Cardiac muscle cell (in vitro differentiated cells and primary cell): ENCODE data around the gene NSG1. TPM values are rescaled to one million over a fixed set of nuclear protein-coding genes. Genes with fewer than 3 reads are reported as not detected.

Experiments
- DNase-seq, 2 donors: peaks; one replicate each; pipeline versions ENCODE4 v3.0.0 to v3.0.0-alpha.2; 2010 to 2017; ENCODE audit warnings: low read depth in 1 of 2, low spot score in 1 of 2
- H3K27ac ChIP-seq: fragments of 200-600 bp; sonication (generic); 2 replicates; pipeline ENCODE4 v1.5.1; 2016
- H3K27me3 ChIP-seq: fragments of 200-600 bp; sonication (generic); 2 replicates; pipeline ENCODE4 v1.6.0; 2016; ENCODE audit warnings: control low read depth
- H3K36me3 ChIP-seq: fragments of 200-600 bp; sonication (generic); 2 replicates; pipeline ENCODE4 v1.5.1; 2016; ENCODE audit warnings: control low read depth
- H3K4me1 ChIP-seq: fragments of 200-600 bp; sonication (generic); 2 replicates; pipeline ENCODE4 v1.8.1; 2017; ENCODE audit warnings: low read depth, mild to moderate bottlenecking, mixed run types
- H3K4me3 ChIP-seq: fragments of 200-600 bp; sonication (generic); 2 replicates; pipeline ENCODE4 v1.5.1; 2016; ENCODE audit warnings: mild to moderate bottlenecking
- H3K9me3 ChIP-seq: fragments of 200-600 bp; sonication (generic); 2 replicates; pipeline ENCODE4 v1.5.1; 2017; ENCODE audit warnings: low read depth, mild to moderate bottlenecking, control low read depth
- CTCF ChIP-seq: IDR thresholded peaks from 2 replicates; pipeline ENCODE4 v1.5.1; 2012; ENCODE audit warnings: low read depth, mild to moderate bottlenecking, low read length
- polyA plus RNA-seq: library from polyadenylated mRNA; unstranded; fragments of >200 nt; fragmentation: Nextera tagmentation; extraction: Ambion mirVana; gene quantifications from 2 replicates; pipeline ENCODE4 v1.2.1, GENCODE V29; 2016
- total RNA-seq: library from RNA; depleted of rRNA; stranded (reverse); fragments of >200 nt; gene quantifications from 2 replicates; pipeline ENCODE4 v1.2.3, GENCODE V29; 2016

The NSG1 gene
- total and polyA plus RNA-seq, 2 experiments from 2014 or later, result 4.0 to 18.4 TPM

- no peak overlapping the region for H3K4me3 ChIP-seq
- peaks cover under 1% of the 10 kb centered on the region for H3K36me3 ChIP-seq
- H3K4me1 ChIP-seq, result no peaks in the 10 kb centered on the region
These were observed 26.4 kb downstream of the NSG1 start for GRCh38 chr4:4413373-4413725.

GRCh38 chr4:4413806-4414205 is 26.9 kb downstream of the NSG1 start:
- no peak overlapping the region for H3K27ac ChIP-seq
- H3K36me3 ChIP-seq, result peaks cover 5% of the 10 kb centered on the region
- no peaks in the 10 kb centered on the region for H3K9me3 ChIP-seq
- no peaks in the 10 kb centered on the region for H3K27me3 ChIP-seq
- DNase-seq, result no peak
- no peaks in the 10 kb centered on the region for H3K4me1 ChIP-seq
- TF ChIP-seq CTCF, result no peak
- H3K4me3 ChIP-seq, result no peak overlapping the region

More at GRCh38 chr4:4413373-4413725, 26.4 kb downstream of the NSG1 start:
- no peak overlapping the region for H3K27ac ChIP-seq
- TF ChIP-seq CTCF, result no peak
- no peaks in the 10 kb centered on the region for H3K9me3 ChIP-seq
- DNase-seq, result no peak
- no peaks in the 10 kb centered on the region for H3K27me3 ChIP-seq

GRCh38 chr4:4415107-4415805 is 28.4 kb downstream of the NSG1 start:
- no peaks in the 10 kb centered on the region for H3K9me3 ChIP-seq
- no peak overlapping the region for H3K4me3 ChIP-seq
- no peak for TF ChIP-seq CTCF
- H3K27ac ChIP-seq, result no peak overlapping the region
- DNase-seq, result no peak
- H3K27me3 ChIP-seq, result no peaks in the 10 kb centered on the region
- no peaks in the 10 kb centered on the region for H3K4me1 ChIP-seq
- H3K36me3 ChIP-seq, result peaks cover 6% of the 10 kb centered on the region

GRCh38 chr4:4415806-4416805 is 29.2 kb downstream of the NSG1 start:
- no peaks in the 10 kb centered on the region for H3K27me3 ChIP-seq
- H3K9me3 ChIP-seq, result no peaks in the 10 kb centered on the region
- DNase-seq, result no peak
- H3K27ac ChIP-seq, result no peak overlapping the region
- H3K36me3 ChIP-seq, result peaks cover 6% of the 10 kb centered on the region
- no peak for TF ChIP-seq CTCF
- H3K4me3 ChIP-seq, result no peak overlapping the region
- no peaks in the 10 kb centered on the region for H3K4me1 ChIP-seq

- no peak overlapping the region for H3K27ac ChIP-seq
- no peaks in the 10 kb centered on the region for H3K9me3 ChIP-seq
- TF ChIP-seq CTCF, result no peak
- no peaks in the 10 kb centered on the region for H3K27me3 ChIP-seq
- H3K36me3 ChIP-seq, result peaks cover 14% of the 10 kb centered on the region
- H3K4me3 ChIP-seq, result no peak overlapping the region
- no peak for DNase-seq
- no peaks in the 10 kb centered on the region for H3K4me1 ChIP-seq
These were observed 30.1 kb downstream of the NSG1 start for GRCh38 chr4:4416981-4417380.
